ENCODE measurements around the gene RSPH9.
"Not testable (repeated sequence)": the region's sequence is repeated elsewhere in the genome, so short reads cannot be mapped to it uniquely, and the experiment has no call there.

Gene RSPH9

GRCh38 chr6:43629505-43630300 lies 15.1 kb upstream of the RSPH9 start:
- DNase-seq, result peak; percentile 95

DNA sequence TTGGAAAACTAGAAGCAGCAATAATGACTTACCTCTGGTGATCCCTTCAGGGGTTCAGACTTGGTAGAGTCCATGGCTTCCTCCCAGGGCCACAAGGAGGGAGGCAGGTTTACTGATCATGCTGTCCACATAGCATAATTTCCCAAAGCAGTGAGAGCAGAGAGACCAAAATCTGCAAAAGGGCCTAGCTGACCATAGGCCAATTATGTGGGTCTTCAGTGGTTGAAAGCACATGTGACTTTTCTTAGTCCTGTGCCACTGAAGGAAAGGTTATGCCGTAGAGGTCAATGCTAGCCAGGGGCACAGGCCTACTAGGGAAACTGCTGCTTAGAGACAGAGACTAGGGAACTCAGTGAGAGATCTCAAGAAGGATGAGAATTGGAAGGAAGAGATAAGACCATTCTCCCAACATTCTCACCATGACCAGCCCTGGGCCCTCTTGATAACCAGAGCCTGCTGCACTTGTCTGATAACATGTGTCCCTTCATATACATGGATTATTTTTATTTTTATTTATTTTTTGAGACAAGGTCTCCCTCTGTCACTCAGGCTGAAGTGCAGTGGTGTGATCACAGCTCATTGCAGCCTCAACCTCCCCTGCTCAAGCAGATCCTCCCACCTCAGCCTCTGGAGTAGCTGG lies 13.7 kb upstream of the RSPH9 start:
- no peak for DNase-seq

GRCh38 chr6:43633002-43633401 lies 11.8 kb upstream of the RSPH9 start:
- not testable (repeated sequence) for DNase-seq

- no peak for DNase-seq
Observed at GRCh38 chr6:43634702-43635303, 10.0 kb upstream of the RSPH9 start.

DNA sequence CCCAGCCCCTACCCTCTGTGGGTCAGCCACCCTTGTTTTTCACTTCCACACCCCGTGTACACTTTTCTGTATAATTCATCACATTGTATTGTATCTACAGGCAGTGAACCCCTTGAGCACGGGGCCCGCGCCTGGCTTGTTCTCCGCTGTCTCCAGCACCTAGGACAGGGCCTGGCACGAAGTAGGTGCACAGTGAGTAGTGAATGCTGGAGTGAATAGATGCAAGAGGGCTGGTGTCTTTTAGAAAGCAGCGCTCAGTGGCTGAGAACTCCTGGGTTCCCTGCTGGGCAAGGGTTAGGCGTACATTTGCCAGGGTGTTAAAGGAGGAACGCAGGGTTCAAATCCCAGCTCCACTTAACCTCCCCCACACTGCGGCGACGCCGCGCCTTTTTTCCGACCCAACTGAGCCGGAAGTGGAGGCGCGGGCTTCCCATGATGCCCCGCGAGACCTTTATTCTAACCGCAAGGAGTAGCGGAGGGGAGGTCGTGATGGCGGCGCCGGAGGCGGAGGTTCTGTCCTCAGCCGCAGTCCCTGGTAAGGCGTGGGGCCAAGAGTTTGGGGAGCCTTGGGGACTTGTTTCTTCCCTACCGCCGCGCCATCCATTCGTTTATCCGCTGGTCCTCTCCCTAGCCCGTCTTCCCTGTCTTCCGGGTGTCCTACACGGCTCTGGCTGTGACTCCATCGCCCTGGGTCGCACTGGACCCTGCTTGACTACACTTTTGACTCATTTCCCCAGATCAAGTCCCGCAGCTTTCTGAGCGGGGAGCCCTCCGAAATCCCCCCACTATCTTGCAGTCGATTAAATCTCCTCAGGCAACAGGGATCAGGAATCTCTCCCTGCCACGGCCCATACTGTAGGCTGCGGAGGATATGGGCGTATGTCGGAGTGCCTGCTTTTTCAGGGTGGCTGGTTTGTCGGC lies 9.2 kb upstream of the RSPH9 start, which contains the start of gene MAD2L1BP:
Gene MAD2L1BP, plus strand, starts transcription at position 454 of the 921 bp plus-strand sequence. Its CDS starts 36 bp downstream, at position 490.
- DNase-seq, result peak; percentile 66

DNA sequence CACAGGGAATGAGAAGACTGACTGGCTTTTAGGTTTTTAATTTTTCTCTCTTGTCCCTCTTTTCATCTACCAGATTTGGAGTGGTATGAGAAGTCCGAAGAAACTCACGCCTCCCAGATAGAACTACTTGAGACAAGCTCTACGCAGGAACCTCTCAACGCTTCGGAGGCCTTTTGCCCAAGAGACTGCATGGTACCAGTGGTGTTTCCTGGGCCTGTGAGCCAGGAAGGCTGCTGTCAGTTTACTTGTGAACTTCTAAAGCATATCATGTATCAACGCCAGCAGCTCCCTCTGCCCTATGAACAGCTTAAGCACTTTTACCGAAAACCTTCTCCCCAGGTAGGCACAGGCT lies 8.6 kb upstream of the RSPH9 start:
- DNase-seq, result no peak

DNA sequence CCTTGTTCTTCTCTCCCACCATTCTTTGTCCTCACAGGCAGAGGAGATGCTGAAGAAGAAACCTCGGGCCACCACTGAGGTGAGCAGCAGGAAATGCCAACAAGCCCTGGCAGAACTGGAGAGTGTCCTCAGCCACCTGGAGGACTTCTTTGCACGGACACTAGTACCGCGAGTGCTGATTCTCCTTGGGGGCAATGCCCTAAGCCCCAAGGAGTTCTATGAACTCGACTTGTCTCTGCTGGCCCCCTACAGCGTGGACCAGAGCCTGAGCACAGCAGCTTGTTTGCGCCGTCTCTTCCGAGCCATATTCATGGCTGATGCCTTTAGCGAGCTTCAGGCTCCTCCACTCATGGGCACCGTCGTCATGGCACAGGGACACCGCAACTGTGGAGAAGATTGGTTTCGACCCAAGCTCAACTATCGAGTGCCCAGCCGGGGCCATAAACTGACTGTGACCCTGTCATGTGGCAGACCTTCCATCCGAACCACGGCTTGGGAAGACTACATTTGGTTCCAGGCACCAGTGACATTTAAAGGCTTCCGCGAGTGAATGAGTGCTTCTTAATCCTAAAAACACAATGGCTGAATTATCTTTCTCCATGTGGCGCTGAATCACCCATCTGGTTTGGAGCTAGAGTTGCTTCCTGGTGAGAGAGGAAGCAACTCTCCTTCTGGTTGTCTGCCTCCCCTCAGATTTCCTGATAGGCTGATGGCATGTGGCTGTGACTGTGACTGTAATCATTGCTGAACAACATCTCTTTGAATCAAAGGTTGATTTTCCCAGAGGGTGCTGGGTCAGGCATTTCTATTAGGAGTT lies 4.6 kb upstream of the RSPH9 start:
- no peak for DNase-seq

GRCh38 chr6:43645613-43645964 lies 753 bp downstream of the RSPH9 start:
- no peak for DNase-seq

DNA sequence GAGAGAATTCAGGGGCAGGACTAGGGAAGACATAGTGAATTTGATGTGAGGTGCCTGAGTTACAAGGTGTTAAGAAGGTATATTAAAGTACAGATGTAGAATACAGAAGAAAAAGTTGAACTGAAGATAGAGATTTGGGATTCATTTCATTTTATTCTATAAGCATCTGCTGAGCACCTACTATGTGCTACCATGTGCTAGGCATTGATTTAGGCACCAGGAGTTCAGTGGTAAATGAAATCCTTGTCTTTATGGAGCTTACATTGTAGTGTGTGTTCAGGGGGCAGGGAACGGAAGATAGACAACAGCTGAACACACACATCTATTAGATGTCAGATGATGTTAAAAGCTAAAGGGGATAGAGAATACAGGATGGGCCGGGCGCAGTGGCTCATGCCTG lies 2.8 kb downstream of the RSPH9 start:
- no peak for DNase-seq

- DNase-seq, result no peak
Observed at GRCh38 chr6:43648248-43648647, 3.4 kb downstream of the RSPH9 start.

GRCh38 chr6:43652822-43653221 lies 8.0 kb downstream of the RSPH9 start:
- DNase-seq, result not testable (repeated sequence)

GRCh38 chr6:43657221-43657802 lies 12.5 kb downstream of the RSPH9 start:
- DNase-seq, result no peak

- DNase-seq, result no peak
Observed at GRCh38 chr6:43658161-43658560, 13.3 kb downstream of the RSPH9 start.

- DNase-seq, result not testable (repeated sequence)
Observed at GRCh38 chr6:43662948-43663347, 18.1 kb downstream of the RSPH9 start.

DNA sequence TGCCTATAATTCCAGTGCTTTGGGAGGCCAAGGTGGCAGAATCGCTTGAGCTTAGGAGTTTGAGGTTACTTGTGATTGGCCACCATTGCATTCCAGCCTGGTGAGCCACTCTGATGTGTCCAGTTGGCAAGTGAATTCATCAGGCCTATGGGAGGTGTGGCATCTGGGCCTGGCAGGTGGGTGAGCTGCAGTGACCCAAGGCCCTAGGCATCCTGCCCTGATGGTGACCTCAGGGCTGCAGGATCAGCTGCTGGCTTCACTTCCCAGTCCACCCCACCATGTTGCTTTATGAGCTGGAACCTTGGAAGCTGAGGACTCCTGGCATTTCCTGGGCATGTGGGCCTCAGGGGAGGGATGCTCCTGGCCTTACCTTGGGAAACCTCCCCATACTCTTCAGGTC lies 20.5 kb downstream of the RSPH9 start:
- no peak for DNase-seq

DNA sequence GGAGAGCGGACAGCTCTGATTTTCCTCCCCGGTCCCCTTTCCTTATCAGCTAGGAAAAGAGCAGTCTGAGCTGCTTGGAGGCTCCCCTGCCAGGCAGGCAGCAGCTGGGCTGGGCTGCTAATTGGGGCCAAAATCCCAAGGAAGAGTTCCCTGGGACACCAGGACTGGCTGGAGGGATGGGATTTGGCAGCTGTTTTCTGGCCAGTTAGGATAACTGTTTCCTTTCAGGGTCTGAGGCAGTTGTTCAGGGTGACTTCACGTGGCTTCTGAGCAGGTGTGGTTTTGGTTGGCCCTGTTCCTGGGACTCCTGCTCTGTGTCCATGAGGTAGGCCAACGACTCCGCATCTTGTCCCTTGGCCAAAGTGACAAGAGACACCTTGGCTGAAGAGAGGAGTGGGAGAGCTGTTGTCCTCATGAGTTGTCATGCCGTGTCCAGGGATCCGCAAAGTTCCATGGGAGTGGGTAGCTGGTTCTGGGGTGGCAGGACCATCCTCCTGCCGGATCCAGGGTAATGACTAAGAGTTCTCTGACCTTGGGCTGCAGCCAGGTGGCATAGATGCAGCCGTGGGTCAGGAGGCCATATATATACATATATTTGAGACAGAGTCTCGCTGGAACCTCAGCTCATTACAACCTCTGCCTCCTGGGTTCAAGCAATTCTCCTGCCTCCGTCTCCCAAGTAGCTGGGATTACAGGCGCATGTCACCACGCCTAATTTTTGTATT lies 21.5 kb downstream of the RSPH9 start:
- DNase-seq, result no peak

DNA sequence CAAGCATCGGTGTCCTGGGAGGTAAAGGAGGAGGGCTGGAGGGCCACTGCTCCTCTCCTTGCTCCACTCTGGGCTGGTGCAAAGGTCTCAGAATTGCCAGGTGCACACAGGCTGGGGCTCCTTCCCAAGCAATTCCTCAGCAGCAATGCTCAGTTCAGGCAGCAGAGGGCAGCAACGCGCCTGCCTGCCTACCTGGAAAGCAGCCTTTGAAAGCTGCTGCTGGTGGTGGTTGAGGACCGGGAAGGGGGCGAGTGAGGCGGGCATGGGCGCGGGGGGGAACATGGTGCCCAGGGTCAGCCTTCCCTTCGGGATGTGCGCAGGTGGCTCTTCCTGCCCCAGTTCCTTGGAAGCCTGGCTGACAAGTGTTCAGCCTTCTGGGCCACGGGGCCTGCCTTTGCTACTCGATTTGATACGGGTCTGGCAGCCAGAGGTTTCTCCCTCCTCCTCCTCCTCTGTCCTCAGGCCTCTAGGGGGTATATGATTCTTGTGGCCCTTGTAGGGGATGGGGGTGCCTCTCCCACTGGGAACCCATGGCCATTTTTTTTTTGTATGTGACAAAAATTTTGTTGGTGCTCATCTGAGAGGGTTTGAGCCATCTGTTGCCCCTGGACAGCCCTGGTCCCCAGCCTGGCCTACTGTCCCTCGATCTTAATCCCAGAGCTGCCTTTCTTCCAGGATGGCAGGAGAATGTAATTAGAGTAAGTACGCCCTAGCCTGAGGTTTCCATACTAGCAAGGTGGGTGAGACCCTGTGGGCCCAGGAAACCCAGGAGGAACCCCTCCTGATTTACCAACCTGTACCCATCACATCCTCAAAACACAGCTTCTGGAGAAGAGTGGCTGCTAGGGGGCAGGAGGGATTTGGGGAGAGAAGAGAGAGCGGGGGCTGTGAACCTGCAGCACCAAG lies 22.7 kb downstream of the RSPH9 start:
- DNase-seq, result no peak

GRCh38 chr6:43668151-43669028 lies 23.6 kb downstream of the RSPH9 start:
- DNase-seq, result no peak

All from GF-D8 (cell line).